ENCODE data around the gene EPN3.

The EPN3 gene

GRCh38 chr17:50537721-50538548 is 5.4 kb downstream of the EPN3 start:
- Histone ChIP-seq H3K9me2 (replicated peaks; ENCODE audit: insufficient read depth, low read length) (no peaks in the 10 kb centered on the region), H3K79me2 (ENCODE audit: insufficient read depth, low read length) (no peaks in the 10 kb centered on the region), H3K36me3 (ENCODE audit: low read length) (no peaks in the 10 kb centered on the region), H3F3A (ENCODE audit: insufficient read depth) (no peaks in the 10 kb centered on the region), H3K9me3 (ENCODE audit: insufficient read depth, low read length) (no peaks in the 10 kb centered on the region), H3K4me3 (ENCODE audit: insufficient read depth, low read length, poor library complexity, severe bottlenecking) (no peak overlapping the region), H3K27me3 (ENCODE audit: low read length) (no peaks in the 10 kb centered on the region), H3K4me2 (ENCODE audit: low read depth, low read length, poor library complexity, severe bottlenecking) (no peak overlapping the region), H2AFZ (ENCODE audit: low read depth, low read length, severe bottlenecking) (no peak overlapping the region), H4K20me1 (ENCODE audit: low read depth, low read length) (no peaks in the 10 kb centered on the region), H3K9ac (ENCODE audit: low read length) (no peak overlapping the region), H3K27ac (ENCODE audit: low read depth, low read length) (no peak overlapping the region)
- TF ChIP-seq EZH2phosphoT487 (conservative IDR thresholded peaks at IDR 0.05; ENCODE audit: low read length), result no peak
- TF ChIP-seq CTCF (IDR thresholded peaks at IDR 0.05; ENCODE audit: insufficient read depth, low read length, poor library complexity, severe bottlenecking), result no peak

GRCh38 chr17:50538549-50539410 is 6.2 kb downstream of the EPN3 start:
- TF ChIP-seq CTCF (IDR thresholded peaks at IDR 0.05; ENCODE audit: insufficient read depth, low read length, poor library complexity, severe bottlenecking), result no peak
- TF ChIP-seq EZH2phosphoT487 (conservative IDR thresholded peaks at IDR 0.05; ENCODE audit: low read length), result no peak
- Histone ChIP-seq H3K79me2 (ENCODE audit: insufficient read depth, low read length) (no peaks in the 10 kb centered on the region), H4K20me1 (ENCODE audit: low read depth, low read length) (no peaks in the 10 kb centered on the region), H3F3A (ENCODE audit: insufficient read depth) (no peaks in the 10 kb centered on the region), H3K36me3 (ENCODE audit: low read length) (no peaks in the 10 kb centered on the region), H3K9ac (ENCODE audit: low read length) (no peak overlapping the region), H3K27ac (ENCODE audit: low read depth, low read length) (no peak overlapping the region), H3K9me2 (replicated peaks; ENCODE audit: insufficient read depth, low read length) (no peaks in the 10 kb centered on the region), H3K27me3 (ENCODE audit: low read length) (no peaks in the 10 kb centered on the region), H2AFZ (ENCODE audit: low read depth, low read length, severe bottlenecking) (no peak overlapping the region), H3K4me2 (ENCODE audit: low read depth, low read length, poor library complexity, severe bottlenecking) (no peak overlapping the region), H3K9me3 (ENCODE audit: insufficient read depth, low read length) (no peaks in the 10 kb centered on the region), H3K4me3 (ENCODE audit: insufficient read depth, low read length, poor library complexity, severe bottlenecking) (no peak overlapping the region)

GRCh38 chr17:50539762-50540559 is 7.4 kb downstream of the EPN3 start:
- no peak overlapping the region for H3K4me3 ChIP-seq (ENCODE audit: insufficient read depth, low read length, poor library complexity, severe bottlenecking)
- no peaks in the 10 kb centered on the region for H3K27me3 ChIP-seq (ENCODE audit: low read length)
- no peak overlapping the region for H3K9ac ChIP-seq (ENCODE audit: low read length)
- H3K79me2 ChIP-seq (ENCODE audit: insufficient read depth, low read length), result no peaks in the 10 kb centered on the region
- TF ChIP-seq CTCF (IDR thresholded peaks at IDR 0.05; ENCODE audit: insufficient read depth, low read length, poor library complexity, severe bottlenecking), result no peak
- TF ChIP-seq EZH2phosphoT487 (conservative IDR thresholded peaks at IDR 0.05; ENCODE audit: low read length), result no peak
- H4K20me1 ChIP-seq (ENCODE audit: low read depth, low read length), result no peaks in the 10 kb centered on the region
- H3K9me3 ChIP-seq (ENCODE audit: insufficient read depth, low read length), result no peaks in the 10 kb centered on the region
- no peaks in the 10 kb centered on the region for H3K9me2 ChIP-seq (replicated peaks; ENCODE audit: insufficient read depth, low read length)
- no peaks in the 10 kb centered on the region for H3F3A ChIP-seq (ENCODE audit: insufficient read depth)
- no peak overlapping the region for H3K27ac ChIP-seq (ENCODE audit: low read depth, low read length)
- no peak overlapping the region for H2AFZ ChIP-seq (ENCODE audit: low read depth, low read length, severe bottlenecking)
- H3K4me2 ChIP-seq (ENCODE audit: low read depth, low read length, poor library complexity, severe bottlenecking), result no peak overlapping the region
- H3K36me3 ChIP-seq (ENCODE audit: low read length), result no peaks in the 10 kb centered on the region
